Subcutaneous adipose tissue (tissue), 4 donors: ENCODE data around the gene IL10. TPM values are rescaled to one million over a fixed set of nuclear protein-coding genes. Genes with fewer than 3 reads are reported as not detected.

Experiments
- total RNA-seq, 4 donors: library from RNA; depleted of rRNA; stranded (reverse); fragments of >200 nt; gene quantifications; one replicate each; pipeline ENCODE4 v1.1.0, GENCODE V29; 2016
- TF ChIP-seq, protein P1 (sequence below): fragments of 450-650 bp; IDR thresholded peaks from one replicate; pipeline ENCODE4 v1.5.1; 2016; ENCODE audit warnings: low read depth, mild to moderate bottlenecking, control low read depth, antibody characterized with exemption, moderate library complexity

The IL10 gene
- total RNA-seq, 4 donors from 2014 or later = 8.3 to 18.5 (median 12.1) TPM

GRCh38 chr1:206774093-206774492 is 1.8 kb upstream of the IL10 start:
- TF ChIP-seq, protein P1, sequence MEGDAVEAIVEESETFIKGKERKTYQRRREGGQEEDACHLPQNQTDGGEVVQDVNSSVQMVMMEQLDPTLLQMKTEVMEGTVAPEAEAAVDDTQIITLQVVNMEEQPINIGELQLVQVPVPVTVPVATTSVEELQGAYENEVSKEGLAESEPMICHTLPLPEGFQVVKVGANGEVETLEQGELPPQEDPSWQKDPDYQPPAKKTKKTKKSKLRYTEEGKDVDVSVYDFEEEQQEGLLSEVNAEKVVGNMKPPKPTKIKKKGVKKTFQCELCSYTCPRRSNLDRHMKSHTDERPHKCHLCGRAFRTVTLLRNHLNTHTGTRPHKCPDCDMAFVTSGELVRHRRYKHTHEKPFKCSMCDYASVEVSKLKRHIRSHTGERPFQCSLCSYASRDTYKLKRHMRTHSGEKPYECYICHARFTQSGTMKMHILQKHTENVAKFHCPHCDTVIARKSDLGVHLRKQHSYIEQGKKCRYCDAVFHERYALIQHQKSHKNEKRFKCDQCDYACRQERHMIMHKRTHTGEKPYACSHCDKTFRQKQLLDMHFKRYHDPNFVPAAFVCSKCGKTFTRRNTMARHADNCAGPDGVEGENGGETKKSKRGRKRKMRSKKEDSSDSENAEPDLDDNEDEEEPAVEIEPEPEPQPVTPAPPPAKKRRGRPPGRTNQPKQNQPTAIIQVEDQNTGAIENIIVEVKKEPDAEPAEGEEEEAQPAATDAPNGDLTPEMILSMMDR = no peak

- TF ChIP-seq, protein P1 = no peak
Measured at GRCh38 chr1:206771338-206771692, 979 bp downstream of the IL10 start.

- TF ChIP-seq, protein P1 = no peak
Measured at GRCh38 chr1:206770531-206771337, 1.6 kb downstream of the IL10 start, which contains the start of gene IL19. IL19 (plus strand) TSS chr1:206770773; CDS start chr1:206836663, 65,890 bp downstream.

DNA sequence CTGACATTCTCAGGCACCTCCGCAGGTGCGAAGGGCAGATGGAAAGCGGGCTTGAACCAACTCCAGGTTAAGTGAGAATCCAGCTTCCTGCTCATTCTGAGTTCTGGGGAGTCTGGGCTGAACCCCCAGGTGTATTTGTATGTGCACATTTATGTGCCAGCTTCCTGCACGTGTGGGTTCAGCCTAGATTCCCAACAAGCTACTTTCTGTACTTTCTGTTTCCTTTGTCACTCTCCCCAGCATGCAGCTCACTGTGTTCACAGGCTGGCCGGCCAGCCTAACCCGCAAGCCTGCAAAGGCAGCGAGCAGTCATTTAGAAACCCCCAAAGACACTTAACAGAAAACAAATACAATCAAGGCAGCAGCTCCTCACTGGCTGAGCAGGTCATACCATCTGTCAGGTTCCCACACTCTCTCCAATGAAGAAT is 3.0 kb downstream of the IL10 start:
- TF ChIP-seq, protein P1 = no peak

- TF ChIP-seq, protein P1 = no peak
Measured at GRCh38 chr1:206768472-206769303, 3.6 kb downstream of the IL10 start.

DNA sequence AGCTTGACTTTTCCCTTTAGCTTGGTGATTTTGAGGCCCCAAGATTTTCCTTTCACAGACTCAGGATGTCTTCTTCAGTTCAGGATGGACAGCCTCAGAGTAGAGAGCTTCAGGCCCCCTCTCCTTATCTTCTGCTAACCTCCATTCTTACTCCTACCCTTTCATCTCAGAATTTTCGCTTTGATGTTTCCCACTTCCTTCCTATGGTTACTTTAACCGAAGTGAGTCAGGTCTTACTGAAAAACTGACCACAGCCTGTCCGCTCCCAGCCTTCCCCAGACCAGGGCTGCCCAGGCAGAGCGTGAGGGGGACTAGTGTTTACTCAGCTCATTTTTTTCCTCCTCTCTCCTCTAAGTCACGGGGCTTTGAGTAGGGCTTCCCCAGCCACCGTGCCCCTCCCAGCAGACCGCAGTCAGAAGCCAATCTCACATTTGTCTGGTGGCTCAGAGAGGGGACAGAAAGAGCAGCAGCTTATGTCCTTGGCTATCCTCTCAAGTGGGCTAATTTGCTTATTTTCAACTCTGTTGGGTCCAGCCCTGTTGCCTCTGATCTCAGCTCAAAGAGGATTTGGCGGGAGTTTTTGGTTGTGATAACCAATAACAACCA is 5.9 kb downstream of the IL10 start:
- TF ChIP-seq, protein P1 = no peak

- TF ChIP-seq, protein P1 = no peak
Measured at GRCh38 chr1:206761159-206761768, 11.0 kb downstream of the IL10 start.
